ENCODE measurements around the gene MN1.

DNA sequence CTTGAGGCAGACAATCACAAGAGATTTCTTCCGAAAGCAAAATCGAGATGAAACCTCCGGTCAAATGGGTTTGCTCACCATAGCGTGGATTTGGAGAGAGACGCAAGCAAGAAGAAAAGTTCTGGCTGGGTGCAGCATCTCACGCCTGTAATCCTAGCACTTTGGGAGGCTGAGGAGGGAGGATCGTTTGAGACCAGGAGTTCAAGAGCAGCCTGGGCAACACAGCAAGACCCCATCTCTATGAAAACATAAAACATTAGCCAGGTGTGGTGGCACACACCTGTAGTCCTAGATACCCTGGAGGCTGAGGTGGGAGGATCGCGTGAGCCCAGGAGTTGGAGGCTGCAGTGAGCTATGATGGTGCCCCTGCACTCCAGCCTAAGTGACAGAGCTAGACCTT, 24.4 kb downstream of the MN1 start:
- TF ChIP-seq, protein P1, sequence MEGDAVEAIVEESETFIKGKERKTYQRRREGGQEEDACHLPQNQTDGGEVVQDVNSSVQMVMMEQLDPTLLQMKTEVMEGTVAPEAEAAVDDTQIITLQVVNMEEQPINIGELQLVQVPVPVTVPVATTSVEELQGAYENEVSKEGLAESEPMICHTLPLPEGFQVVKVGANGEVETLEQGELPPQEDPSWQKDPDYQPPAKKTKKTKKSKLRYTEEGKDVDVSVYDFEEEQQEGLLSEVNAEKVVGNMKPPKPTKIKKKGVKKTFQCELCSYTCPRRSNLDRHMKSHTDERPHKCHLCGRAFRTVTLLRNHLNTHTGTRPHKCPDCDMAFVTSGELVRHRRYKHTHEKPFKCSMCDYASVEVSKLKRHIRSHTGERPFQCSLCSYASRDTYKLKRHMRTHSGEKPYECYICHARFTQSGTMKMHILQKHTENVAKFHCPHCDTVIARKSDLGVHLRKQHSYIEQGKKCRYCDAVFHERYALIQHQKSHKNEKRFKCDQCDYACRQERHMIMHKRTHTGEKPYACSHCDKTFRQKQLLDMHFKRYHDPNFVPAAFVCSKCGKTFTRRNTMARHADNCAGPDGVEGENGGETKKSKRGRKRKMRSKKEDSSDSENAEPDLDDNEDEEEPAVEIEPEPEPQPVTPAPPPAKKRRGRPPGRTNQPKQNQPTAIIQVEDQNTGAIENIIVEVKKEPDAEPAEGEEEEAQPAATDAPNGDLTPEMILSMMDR (IDR thresholded peaks at IDR 0.05) = no peak
- TF ChIP-seq POLR2A (IDR thresholded peaks at IDR 0.05) = no peak

Data from sigmoid colon (tissue), 3 donors.